DND-41 (cell line): ENCODE measurements around the gene PNMA8A.

Experiments used
- EZH2 ChIP-seq: IDR thresholded peaks from 3 replicates; pipeline ENCODE4 v1.6.1; 2012; ENCODE audit warnings: borderline replicate concordance, low read depth, mild to moderate bottlenecking, moderate library complexity, low read length, inconsistent platforms; ENCODE audit not compliant: severe bottlenecking
- TF ChIP-seq, protein P1 (sequence below): IDR thresholded peaks from 2 replicates; pipeline ENCODE4 v1.5.1; 2012; ENCODE audit warnings: borderline replicate concordance, low read length, moderate library complexity, mild to moderate bottlenecking; ENCODE audit not compliant: poor library complexity, severe bottlenecking; ENCODE audit errors: extremely low read depth

DNA sequence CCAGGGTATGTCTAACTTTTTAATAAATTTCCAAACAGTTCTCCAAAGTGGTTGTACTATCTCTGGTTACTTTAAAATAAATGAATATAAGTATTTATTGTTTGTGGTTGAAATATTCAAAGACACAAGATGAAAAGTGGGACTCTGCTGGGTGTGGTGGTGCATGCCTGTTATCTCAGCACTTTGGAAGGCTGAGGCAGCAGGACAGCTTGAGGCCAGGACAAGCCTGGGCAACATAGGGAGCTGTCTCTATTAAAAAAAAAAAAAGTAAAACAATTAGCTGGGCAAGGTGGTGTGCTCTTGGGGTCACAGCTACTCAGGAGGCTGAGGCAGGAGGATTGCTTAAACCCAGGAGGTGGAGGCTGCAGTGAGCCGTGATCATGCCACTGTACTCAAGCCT is 10.4 kb downstream of the PNMA8A start:
- TF ChIP-seq, protein P1, sequence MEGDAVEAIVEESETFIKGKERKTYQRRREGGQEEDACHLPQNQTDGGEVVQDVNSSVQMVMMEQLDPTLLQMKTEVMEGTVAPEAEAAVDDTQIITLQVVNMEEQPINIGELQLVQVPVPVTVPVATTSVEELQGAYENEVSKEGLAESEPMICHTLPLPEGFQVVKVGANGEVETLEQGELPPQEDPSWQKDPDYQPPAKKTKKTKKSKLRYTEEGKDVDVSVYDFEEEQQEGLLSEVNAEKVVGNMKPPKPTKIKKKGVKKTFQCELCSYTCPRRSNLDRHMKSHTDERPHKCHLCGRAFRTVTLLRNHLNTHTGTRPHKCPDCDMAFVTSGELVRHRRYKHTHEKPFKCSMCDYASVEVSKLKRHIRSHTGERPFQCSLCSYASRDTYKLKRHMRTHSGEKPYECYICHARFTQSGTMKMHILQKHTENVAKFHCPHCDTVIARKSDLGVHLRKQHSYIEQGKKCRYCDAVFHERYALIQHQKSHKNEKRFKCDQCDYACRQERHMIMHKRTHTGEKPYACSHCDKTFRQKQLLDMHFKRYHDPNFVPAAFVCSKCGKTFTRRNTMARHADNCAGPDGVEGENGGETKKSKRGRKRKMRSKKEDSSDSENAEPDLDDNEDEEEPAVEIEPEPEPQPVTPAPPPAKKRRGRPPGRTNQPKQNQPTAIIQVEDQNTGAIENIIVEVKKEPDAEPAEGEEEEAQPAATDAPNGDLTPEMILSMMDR, result no peak
- no peak for TF ChIP-seq EZH2
